SK-N-SH treated with all-trans-retinoic acid at 6 μM for 48 hours (cell line): ENCODE data around the gene SAC3D1.

ENCODE experiments used
- ATAC-seq: fragments of 200-7000 bp; cut with Tn5 transposase; 3 replicates; pipeline ENCODE4 v1.9.1; 2020; ENCODE audit warnings: mild to moderate bottlenecking, moderate library complexity
- BACH2 ChIP-seq: fragments of 250-450 bp; sonication (Bioruptor Pico); IDR thresholded peaks from 2 replicates; pipeline ENCODE4 v1.9.0; 2021; ENCODE audit warnings: mild to moderate bottlenecking, borderline replicate concordance
- CREB5 ChIP-seq: fragments of 250-450 bp; sonication (Bioruptor Pico); IDR thresholded peaks from 2 replicates; pipeline ENCODE4 v1.5.1; 2020; ENCODE audit warnings: low read depth, mild to moderate bottlenecking, moderate library complexity
- CSDC2 ChIP-seq: fragments of 250-450 bp; sonication (Bioruptor Pico); IDR thresholded peaks from 2 replicates; pipeline ENCODE4 v1.5.0; 2020; ENCODE audit warnings: mild to moderate bottlenecking, moderate library complexity
- CSRNP3 ChIP-seq: fragments of 250-450 bp; sonication (Bioruptor Pico); IDR thresholded peaks from 2 replicates; pipeline ENCODE4 v1.5.1; 2021; ENCODE audit warnings: mild to moderate bottlenecking, moderate library complexity
- ESRRG ChIP-seq: fragments of 250-450 bp; sonication (Bioruptor Pico); IDR thresholded peaks from 2 replicates; pipeline ENCODE4 v1.6.1; 2021; ENCODE audit warnings: mild to moderate bottlenecking
- GLIS3 ChIP-seq: fragments of 250-450 bp; sonication (Bioruptor Pico); IDR thresholded peaks from 2 replicates; pipeline ENCODE4 v1.5.0; 2020; ENCODE audit warnings: mild to moderate bottlenecking, moderate library complexity
- OSR1 ChIP-seq: fragments of 250-450 bp; sonication (Bioruptor Pico); IDR thresholded peaks from 2 replicates; pipeline ENCODE4 v1.8.0; 2022; ENCODE audit warnings: moderate library complexity, mild to moderate bottlenecking, inconsistent platforms
- PATZ1 ChIP-seq: fragments of 250-450 bp; sonication (Bioruptor Pico); IDR thresholded peaks from 2 replicates; pipeline ENCODE4 v1.8.0; 2020; ENCODE audit warnings: mild to moderate bottlenecking, moderate library complexity, borderline replicate concordance
- POU6F1 ChIP-seq: fragments of 250-450 bp; sonication (Bioruptor Pico); IDR thresholded peaks from 2 replicates; pipeline ENCODE4 v1.8.0; 2021; ENCODE audit warnings: low read depth, mild to moderate bottlenecking, moderate library complexity, borderline replicate concordance
- RARB ChIP-seq: fragments of 250-450 bp; sonication (Bioruptor Pico); IDR thresholded peaks from 2 replicates; pipeline ENCODE4 v1.8.0; 2021; ENCODE audit warnings: mild to moderate bottlenecking, moderate library complexity
- TCF4 ChIP-seq: fragments of 250-450 bp; sonication (Bioruptor Pico); IDR thresholded peaks from 2 replicates; pipeline ENCODE4 v1.8.0; 2021; ENCODE audit warnings: mild to moderate bottlenecking, moderate library complexity, borderline replicate concordance
- TSHZ2 ChIP-seq: fragments of 250-450 bp; sonication (Bioruptor Pico); IDR thresholded peaks from 2 replicates; pipeline ENCODE4 v1.5.0; 2020; ENCODE audit warnings: mild to moderate bottlenecking, moderate library complexity
- ZC3H10 ChIP-seq: fragments of 250-450 bp; sonication (Bioruptor Pico); IDR thresholded peaks from 2 replicates; pipeline ENCODE4 v1.5.1; 2021; ENCODE audit warnings: mild to moderate bottlenecking, moderate library complexity
- ZFP3 ChIP-seq: fragments of 250-450 bp; sonication (Bioruptor Pico); IDR thresholded peaks from 2 replicates; pipeline ENCODE4 v1.5.0; 2020; ENCODE audit warnings: mild to moderate bottlenecking, moderate library complexity
- ZFP30 ChIP-seq: fragments of 450-650 bp; formaldehyde crosslinking; IDR thresholded peaks from 2 replicates; pipeline ENCODE4 v1.5.0; 2022; ENCODE audit warnings: mild to moderate bottlenecking, moderate library complexity
- ZNF565 ChIP-seq: fragments of 450-650 bp; formaldehyde crosslinking; conservative IDR thresholded peaks from 2 replicates; pipeline ENCODE4 v1.5.0; 2020; ENCODE audit warnings: low read depth, mild to moderate bottlenecking, moderate library complexity
- ZNF70 ChIP-seq: fragments of 450-650 bp; formaldehyde crosslinking; IDR thresholded peaks from 2 replicates; pipeline ENCODE4 v1.5.0; 2020; ENCODE audit warnings: mild to moderate bottlenecking, moderate library complexity
- ZNF8 ChIP-seq: fragments of 450-650 bp; formaldehyde crosslinking; IDR thresholded peaks from 2 replicates; pipeline ENCODE4 v1.5.0; 2020; ENCODE audit warnings: mild to moderate bottlenecking, moderate library complexity

Gene SAC3D1

GRCh38 chr11:65058012-65058411 lies 17.0 kb downstream of the SAC3D1 start:
- ATAC-seq, result no peak

GRCh38 chr11:65058419-65059054 lies 17.5 kb downstream of the SAC3D1 start, which contains the start of gene NAALADL1:
NAALADL1 (minus strand) TSS chr11:65058553; CDS start chr11:65058521, 32 bp downstream.
- no peak for TF ChIP-seq PATZ1 (CRISPR knock-in tag)
- no peak for ATAC-seq

More at GRCh38 chr11:65058012-65058411, 17.0 kb downstream of the SAC3D1 start:
- TF ChIP-seq CSDC2 (CRISPR knock-in tag), result no peak
- no peak for TF ChIP-seq TCF4 (CRISPR knock-in tag)
- no peak for TF ChIP-seq POU6F1 (CRISPR knock-in tag)
- no peak for TF ChIP-seq PATZ1 (CRISPR knock-in tag)
- no peak for TF ChIP-seq ZNF70 (CRISPR knock-in tag)
- no peak for TF ChIP-seq ZFP30

- ATAC-seq, result no peak; the same call in 2 of the 3 replicates
- no peak for TF ChIP-seq ZFP30
- no peak for TF ChIP-seq CSRNP3 (CRISPR knock-in tag)
- TF ChIP-seq OSR1 (CRISPR knock-in tag), result no peak
- no peak for TF ChIP-seq RARB
- no peak for TF ChIP-seq GLIS3 (CRISPR knock-in tag)
- TF ChIP-seq ESRRG, result no peak
- TF ChIP-seq ZNF565 (CRISPR knock-in tag), result no peak
- TF ChIP-seq CSDC2 (CRISPR knock-in tag), result no peak
- no peak for TF ChIP-seq ZC3H10
- no peak for TF ChIP-seq ZNF70 (CRISPR knock-in tag)
- no peak for TF ChIP-seq ZFP3 (CRISPR knock-in tag)
- no peak for TF ChIP-seq TSHZ2
- TF ChIP-seq BACH2 (CRISPR knock-in tag), result no peak
- no peak for TF ChIP-seq TCF4 (CRISPR knock-in tag)
- TF ChIP-seq CREB5, result no peak
- TF ChIP-seq ZNF8, result no peak
These were observed 18.5 kb downstream of the SAC3D1 start for GRCh38 chr11:65059523-65059922.
